Mucosa of descending colon (tissue), 3 donors: Measurements from ENCODE around the gene BHMT2. TPM values are rescaled to one million over a fixed set of nuclear protein-coding genes. Genes with fewer than 3 reads are reported as not detected.

ENCODE experiments used
- ATAC-seq: fragments of 200-7000 bp; cut with Tn5 transposase; one replicate; pipeline ENCODE4 v1.9.1; 2020; ENCODE audit warnings: mild to moderate bottlenecking, moderate library complexity
- DNase-seq, 3 donors: peaks; one replicate each; pipeline ENCODE4 v3.0.0-alpha.2; 2020
- H3K36me3 ChIP-seq: fragments of 200-600 bp; one replicate; pipeline ENCODE4 v1.8.0; 2021; ENCODE audit warnings: low read depth, mild to moderate bottlenecking
- H3K4me1 ChIP-seq: fragments of 200-600 bp; one replicate; pipeline ENCODE4 v1.8.0; 2021; ENCODE audit warnings: low read depth, mild to moderate bottlenecking
- H3K4me3 ChIP-seq: fragments of 200-600 bp; one replicate; pipeline ENCODE4 v1.8.0; 2021; ENCODE audit warnings: mild to moderate bottlenecking
- H3K9me3 ChIP-seq: fragments of 200-600 bp; one replicate; pipeline ENCODE4 v1.8.0; 2021; ENCODE audit warnings: mild to moderate bottlenecking
- CTCF ChIP-seq: fragments of 200-600 bp; IDR thresholded peaks from one replicate; pipeline ENCODE4 v1.8.0; 2022; ENCODE audit warnings: antibody characterized with exemption, mild to moderate bottlenecking
- intact Hi-C, 2 donors: fragments of 100-400 bp; cut with DNase I in 1 of 2; cut with micrococcal nuclease in 1 of 2; formaldehyde crosslinking; loops; one replicate each; pipeline versions ENCODE4 v1.11.0 to v1.11.1; 2022; cut with DNase I, micrococcal nuclease
- total RNA-seq, 3 donors: library from RNA; stranded (reverse); fragmentation: NEBNext Ultra II Directional in 2 of 3; extraction: Animal tissue kit (Norgen Biotek cat#: 25700) in 2 of 3; gene quantifications; one replicate each; pipeline versions ENCODE4 v1.2.1 to v1.2.4, GENCODE V29; 2021 to 2023
- donor health status: DM: no; HTN: no; CAD: no; lungs with moderate emphysema.
- donor health status: DM: no; HTN: no; CAD: no.
- donor health status: DM: no; HTN: yes; CAD: no.

BHMT2 gene
- total RNA-seq, 3 donors from 2014 or later, result 0.49 to 17.7 (median 0.70) TPM

GRCh38 chr5:79032782-79033181 is 36.8 kb upstream of the BHMT2 start:
- Histone ChIP-seq H3K4me1 (no peaks in the 10 kb centered on the region), H3K4me3 (no peak overlapping the region), H3K36me3 (no peaks in the 10 kb centered on the region), H3K9me3 (no peaks in the 10 kb centered on the region)
- no peak for TF ChIP-seq CTCF
- no peak for DNase-seq
- no peak for ATAC-seq
- intact Hi-C loops, result no loop called here

GRCh38 chr5:79035237-79035636 is 34.3 kb upstream of the BHMT2 start:
- Histone ChIP-seq H3K9me3 (no peaks in the 10 kb centered on the region), H3K4me3 (no peak overlapping the region), H3K4me1 (no peaks in the 10 kb centered on the region), H3K36me3 (no peaks in the 10 kb centered on the region)
- intact Hi-C loops, result no loop called here
- no peak for DNase-seq
- no peak for TF ChIP-seq CTCF
- ATAC-seq, result no peak

- H3K9me3 ChIP-seq, result no peaks in the 10 kb centered on the region
- no peaks in the 10 kb centered on the region for H3K4me1 ChIP-seq
- no peaks in the 10 kb centered on the region for H3K36me3 ChIP-seq
- no peak for ATAC-seq
- intact Hi-C loops, result no loop called here
- no peak overlapping the region for H3K4me3 ChIP-seq
- TF ChIP-seq CTCF, result no peak
- DNase-seq, result no peak
Observed at GRCh38 chr5:79036769-79037168, 32.8 kb upstream of the BHMT2 start.

- ATAC-seq (no peak), DNase-seq (no peak)
- no peaks in the 10 kb centered on the region for H3K36me3 ChIP-seq
- intact Hi-C loops, result no loop called here
- no peaks in the 10 kb centered on the region for H3K4me1 ChIP-seq
- H3K9me3 ChIP-seq, result no peaks in the 10 kb centered on the region
- TF ChIP-seq CTCF, result no peak
- H3K4me3 ChIP-seq, result no peak overlapping the region
Observed at GRCh38 chr5:79042188-79042587, 27.4 kb upstream of the BHMT2 start.

GRCh38 chr5:79047199-79047598 is 22.4 kb upstream of the BHMT2 start:
- no peaks in the 10 kb centered on the region for H3K4me1 ChIP-seq
- no peak for DNase-seq
- intact Hi-C loops, result no loop called here
- ATAC-seq, result no peak
- no peak for TF ChIP-seq CTCF
- H3K9me3 ChIP-seq, result no peaks in the 10 kb centered on the region
- H3K36me3 ChIP-seq, result no peaks in the 10 kb centered on the region
- H3K4me3 ChIP-seq, result no peak overlapping the region

GRCh38 chr5:79048437-79048836 is 21.1 kb upstream of the BHMT2 start:
- TF ChIP-seq CTCF, result no peak
- Histone ChIP-seq H3K4me1 (no peaks in the 10 kb centered on the region), H3K4me3 (no peak overlapping the region), H3K9me3 (no peaks in the 10 kb centered on the region), H3K36me3 (no peaks in the 10 kb centered on the region)
- DNase-seq, result no peak
- intact Hi-C loops, result no loop called here
- ATAC-seq, result no peak
